K562 (cell line): ENCODE measurements around the gene STK11. TPM values are rescaled to one million over a fixed set of nuclear protein-coding genes. Genes with fewer than 3 reads are reported as not detected.

ENCODE experiments used
- CXXC5 ChIP-seq: fragments of 250-450 bp; sonication (Bioruptor Pico); IDR thresholded peaks from 2 replicates; pipeline ENCODE4 v1.8.0; 2022; ENCODE audit warnings: inconsistent platforms, mild to moderate bottlenecking, moderate library complexity
- GABPA ChIP-seq: fragments of 200-800 bp; sonication (Bioruptor generic); conservative IDR thresholded peaks from 2 replicates; pipeline ENCODE4 v1.6.1; 2016; ENCODE audit warnings: low read depth, missing genetic modification characterization, missing compliant biosample characterization
- KAT7 ChIP-seq: sonication (generic); formaldehyde crosslinking; IDR thresholded peaks from 2 replicates; pipeline ENCODE4 v1.8.0; 2022; ENCODE audit warnings: missing genetic modification reagents, mild to moderate bottlenecking, borderline replicate concordance
- KDM5B ChIP-seq: fragments of 200-600 bp; sonication (generic); IDR thresholded peaks from 2 replicates; pipeline ENCODE4 v1.6.1; 2012; ENCODE audit warnings: low read depth, mild to moderate bottlenecking, moderate library complexity, low read length, control low read depth, inconsistent platforms; ENCODE audit not compliant: insufficient replicate concordance
- NR1H2 ChIP-seq: sonication (generic); formaldehyde crosslinking; IDR thresholded peaks from 2 replicates; pipeline ENCODE4 v1.4.0; 2020; ENCODE audit warnings: mild to moderate bottlenecking, missing genetic modification reagents
- PCBP1 ChIP-seq: fragments of 200-400 bp; formaldehyde crosslinking; IDR thresholded peaks from 2 replicates; pipeline ENCODE4 v1.6.1; 2018; ENCODE audit warnings: mild to moderate bottlenecking, low read depth, low read length; ENCODE audit not compliant: poor library complexity, severe bottlenecking
- PHF21A ChIP-seq: fragments of 450-650 bp; IDR thresholded peaks from 2 replicates; pipeline ENCODE4 v1.6.1; 2017; ENCODE audit warnings: low read depth, borderline replicate concordance
- RUNX1 ChIP-seq: sonication (generic); IDR thresholded peaks from 2 replicates; pipeline ENCODE4 v1.6.1; 2016; ENCODE audit warnings: antibody characterized with exemption, low read depth
- SAP30 ChIP-seq: fragments of 200-600 bp; sonication (generic); IDR thresholded peaks from 2 replicates; pipeline ENCODE4 v1.6.1; 2012; ENCODE audit warnings: borderline replicate concordance, low read depth, mild to moderate bottlenecking, moderate library complexity, low read length, control low read depth, inconsistent platforms; ENCODE audit not compliant: insufficient read depth, poor library complexity, severe bottlenecking
- SMARCA4 ChIP-seq: fragments of 450-650 bp; IDR thresholded peaks from 2 replicates; pipeline ENCODE4 v1.6.1; 2016
- SMARCA5 ChIP-seq: fragments of 450-650 bp; IDR thresholded peaks from 2 replicates; pipeline ENCODE4 v1.6.1; 2016
- STAG1 ChIP-seq: sonication (generic); formaldehyde crosslinking; IDR thresholded peaks from 2 replicates; pipeline ENCODE4 v1.5.0; 2020; ENCODE audit warnings: missing genetic modification reagents, borderline replicate concordance
- ZNF239 ChIP-seq: fragments of 250-450 bp; sonication (Bioruptor Pico); IDR thresholded peaks from 2 replicates; pipeline ENCODE4 v1.4.0; 2020; ENCODE audit warnings: mild to moderate bottlenecking
- ZNF274 ChIP-seq: IDR thresholded peaks from 2 replicates; pipeline ENCODE4 v1.6.1; 2011; ENCODE audit warnings: low read depth, mild to moderate bottlenecking, low read length, moderate library complexity, borderline replicate concordance
- ZNF512 ChIP-seq: IDR thresholded peaks from 2 replicates; pipeline ENCODE4 v1.6.1; 2016; ENCODE audit warnings: missing genetic modification characterization, missing compliant biosample characterization
- polyA plus RNA-seq, 8 experiments: library from polyadenylated mRNA; depleted of rRNA in 4 of 8; stranded (reverse) in 5 of 8; unstranded in 3 of 8; fragments of >200 nt; fragmentation: Nextera tagmentation in 2 of 8; fragmentation: Illumina TruSeq in 1 of 8; extraction: Ambion mirVana in 2 of 8; extraction: Trizol in 1 of 8; gene quantifications; 2 replicates each; pipeline versions ENCODE4 v1.2.1 to v1.2.3, GENCODE V29; 2011 to 2014; ENCODE audit warnings: inconsistent platforms in 1 of 8, missing spikeins in 1 of 8
- total RNA-seq, 7 experiments: library from RNA; depleted of rRNA in 6 of 7; stranded (reverse); fragments of >200 nt in 6 of 7; fragmentation: Illumina TruSeq in 2 of 7; extraction: Trizol in 2 of 7; gene quantifications; 2 replicates each; pipeline versions ENCODE4 v1.2.1 to v1.2.3, GENCODE V29; 2011 to 2021; ENCODE audit warnings: low replicate concordance in 1 of 7
- TF ChIP-seq, protein P1 (sequence below): sonication (generic); formaldehyde crosslinking; IDR thresholded peaks from 2 replicates; pipeline ENCODE4 v1.8.0; 2022; ENCODE audit warnings: mild to moderate bottlenecking, low read depth, missing genetic modification reagents
- TF ChIP-seq, protein P2 (sequence below): sonication (generic); formaldehyde crosslinking; IDR thresholded peaks from 2 replicates; pipeline ENCODE4 v1.8.1; 2023; ENCODE audit warnings: missing genetic modification reagents, mild to moderate bottlenecking, borderline replicate concordance

STK11 gene
- total and polyA plus RNA-seq, 9 of the 15 experiments (the other 6 are each of a cell fraction or from before 2014, with no cell fraction given), result 0.15 to 96.5 (median 31.7) TPM

DNA sequence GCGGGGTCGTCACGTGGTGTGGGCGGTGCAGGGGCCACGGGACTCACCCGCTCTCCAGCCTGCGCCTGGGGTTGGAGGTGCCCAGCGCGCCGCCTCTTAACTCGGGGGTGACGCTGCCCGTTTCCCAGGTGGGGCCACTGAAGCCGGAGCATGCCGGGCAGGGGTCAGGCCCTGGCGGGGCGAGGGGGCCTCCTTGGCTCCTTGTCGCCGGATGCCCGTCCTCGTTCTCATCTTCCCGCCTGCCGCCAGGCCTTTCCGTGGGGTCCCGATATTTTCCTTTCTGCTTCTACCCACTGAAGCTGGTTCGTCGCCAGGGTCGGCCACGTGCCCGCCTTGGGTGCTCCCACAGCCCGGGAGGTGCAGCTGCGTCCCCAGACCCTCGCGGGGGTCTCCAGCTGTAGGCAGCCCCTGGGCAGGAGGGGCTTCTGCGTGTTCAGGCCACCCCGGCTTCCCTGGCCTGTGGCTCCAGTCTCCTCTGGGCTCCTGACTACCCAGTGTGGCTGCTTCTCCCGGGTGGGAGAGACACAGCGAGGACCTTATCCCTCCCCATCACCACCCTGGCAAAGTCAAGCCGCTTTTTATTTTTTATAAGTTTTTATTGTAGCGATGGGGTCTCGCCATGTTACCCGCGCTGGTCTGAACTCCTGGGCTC, 70.5 kb downstream of the STK11 start (continued):
- TF ChIP-seq, protein P1, sequence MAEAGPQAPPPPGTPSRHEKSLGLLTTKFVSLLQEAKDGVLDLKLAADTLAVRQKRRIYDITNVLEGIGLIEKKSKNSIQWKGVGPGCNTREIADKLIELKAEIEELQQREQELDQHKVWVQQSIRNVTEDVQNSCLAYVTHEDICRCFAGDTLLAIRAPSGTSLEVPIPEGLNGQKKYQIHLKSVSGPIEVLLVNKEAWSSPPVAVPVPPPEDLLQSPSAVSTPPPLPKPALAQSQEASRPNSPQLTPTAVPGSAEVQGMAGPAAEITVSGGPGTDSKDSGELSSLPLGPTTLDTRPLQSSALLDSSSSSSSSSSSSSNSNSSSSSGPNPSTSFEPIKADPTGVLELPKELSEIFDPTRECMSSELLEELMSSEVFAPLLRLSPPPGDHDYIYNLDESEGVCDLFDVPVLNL (CRISPR knock-in tag), result 0 out of 2 replicates have a peak, but pooled peaks have one; percentile 5
- TF ChIP-seq ZNF512 (no peak), SAP30 (no peak), ZNF239 (no peak), RUNX1 (no peak), KAT7 (CRISPR knock-in tag) (peak; percentile 73; the same call in 1 of the 2 replicates), PCBP1 (no peak), NR1H2 (no peak), CXXC5 (CRISPR knock-in tag) (no peak), STAG1 (CRISPR knock-in tag) (no peak), ZNF274 (no peak), PHF21A (no peak), SMARCA4 (no peak), KDM5B (no peak), GABPA (tag) (no peak), SMARCA5 (no peak)
- TF ChIP-seq, protein P2, sequence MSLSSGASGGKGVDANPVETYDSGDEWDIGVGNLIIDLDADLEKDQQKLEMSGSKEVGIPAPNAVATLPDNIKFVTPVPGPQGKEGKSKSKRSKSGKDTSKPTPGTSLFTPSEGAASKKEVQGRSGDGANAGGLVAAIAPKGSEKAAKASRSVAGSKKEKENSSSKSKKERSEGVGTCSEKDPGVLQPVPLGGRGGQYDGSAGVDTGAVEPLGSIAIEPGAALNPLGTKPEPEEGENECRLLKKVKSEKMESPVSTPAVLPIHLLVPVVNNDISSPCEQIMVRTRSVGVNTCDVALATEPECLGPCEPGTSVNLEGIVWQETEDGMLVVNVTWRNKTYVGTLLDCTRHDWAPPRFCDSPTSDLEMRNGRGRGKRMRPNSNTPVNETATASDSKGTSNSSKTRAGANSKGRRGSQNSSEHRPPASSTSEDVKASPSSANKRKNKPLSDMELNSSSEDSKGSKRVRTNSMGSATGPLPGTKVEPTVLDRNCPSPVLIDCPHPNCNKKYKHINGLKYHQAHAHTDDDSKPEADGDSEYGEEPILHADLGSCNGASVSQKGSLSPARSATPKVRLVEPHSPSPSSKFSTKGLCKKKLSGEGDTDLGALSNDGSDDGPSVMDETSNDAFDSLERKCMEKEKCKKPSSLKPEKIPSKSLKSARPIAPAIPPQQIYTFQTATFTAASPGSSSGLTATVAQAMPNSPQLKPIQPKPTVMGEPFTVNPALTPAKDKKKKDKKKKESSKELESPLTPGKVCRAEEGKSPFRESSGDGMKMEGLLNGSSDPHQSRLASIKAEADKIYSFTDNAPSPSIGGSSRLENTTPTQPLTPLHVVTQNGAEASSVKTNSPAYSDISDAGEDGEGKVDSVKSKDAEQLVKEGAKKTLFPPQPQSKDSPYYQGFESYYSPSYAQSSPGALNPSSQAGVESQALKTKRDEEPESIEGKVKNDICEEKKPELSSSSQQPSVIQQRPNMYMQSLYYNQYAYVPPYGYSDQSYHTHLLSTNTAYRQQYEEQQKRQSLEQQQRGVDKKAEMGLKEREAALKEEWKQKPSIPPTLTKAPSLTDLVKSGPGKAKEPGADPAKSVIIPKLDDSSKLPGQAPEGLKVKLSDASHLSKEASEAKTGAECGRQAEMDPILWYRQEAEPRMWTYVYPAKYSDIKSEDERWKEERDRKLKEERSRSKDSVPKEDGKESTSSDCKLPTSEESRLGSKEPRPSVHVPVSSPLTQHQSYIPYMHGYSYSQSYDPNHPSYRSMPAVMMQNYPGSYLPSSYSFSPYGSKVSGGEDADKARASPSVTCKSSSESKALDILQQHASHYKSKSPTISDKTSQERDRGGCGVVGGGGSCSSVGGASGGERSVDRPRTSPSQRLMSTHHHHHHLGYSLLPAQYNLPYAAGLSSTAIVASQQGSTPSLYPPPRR (CRISPR knock-in tag), result no peak
